HCT116 (cell line): ENCODE results near the gene EHMT1. TPM values are rescaled to one million over a fixed set of nuclear protein-coding genes. Genes with fewer than 3 reads are reported as not detected.

Experiments
- ATAC-seq: fragments of 200-7000 bp; cut with Tn5 transposase; 2 replicates; pipeline ENCODE4 v1.9.1; 2020; ENCODE audit warnings: mild to moderate bottlenecking, moderate library complexity
- BruUV-seq: library from RNA; stranded (reverse); fragments of 400-500 nt; replicated peaks from 2 replicates; lab custom pipeline; 2021; lab: Mats Ljungman, UMichigan
- CTCF ChIA-PET: fragments of 300-600 bp; sonication (Branson Sonifier 250); formaldehyde crosslinking; loops from one replicate; lab custom pipeline; 2021; ENCODE audit warnings: antibody characterized with exemption; lab: Charles Lee
- POLR2A ChIA-PET: fragments of 300-600, 350-600 bp; sonication (Branson Sonifier 250); formaldehyde crosslinking; loops from one replicate; lab custom pipeline; 2021; ENCODE audit warnings: antibody characterized with exemption; lab: Charles Lee
- RAD21 ChIA-PET, 2 experiments: fragments of 300-600 bp; sonication (Branson Sonifier 250); formaldehyde crosslinking; loops; one replicate each; lab custom pipeline; 2023; ENCODE audit warnings: low total read pairs in 2 of 2; ENCODE audit not compliant: uncharacterized antibody in 2 of 2, unreplicated experiment in 2 of 2, low non-redundant PET in 1 of 2; lab: Charles Lee
- DNase-seq: peaks from one replicate; pipeline ENCODE4 v3.0.0-alpha.2; 2010; ENCODE audit warnings: low read depth, low spot score
- H2AFZ ChIP-seq: fragments of 200-600 bp; shearing (Covaris generic), sonication (generic); 2 replicates; pipeline ENCODE4 v1.6.1; 2017; ENCODE audit warnings: low read depth, mixed run types, mixed read lengths, antibody characterized with exemption, low read length; ENCODE audit not compliant: poor library complexity, severe bottlenecking
- H3K27ac ChIP-seq: 2 replicates; pipeline ENCODE4 v1.5.1; 2012; ENCODE audit warnings: low read depth, low read length
- H3K27me3 ChIP-seq: fragments of 200-600 bp; sonication (generic); 2 replicates; pipeline ENCODE4 v1.6.1; 2016; ENCODE audit warnings: mixed run types, low read length, mixed read lengths; ENCODE audit not compliant: insufficient read depth
- H3K36me3 ChIP-seq, 2 experiments: fragments of 200-500 bp in 1 of 2; fragments of 200-600 bp in 1 of 2; sonication (Bioruptor generic) in 1 of 2; sonication (generic) in 1 of 2; 2 replicates each; pipeline versions ENCODE4 v1.5.1 to v1.6.1; 2014 to 2016; ENCODE audit warnings: low read length in 2 of 2, inconsistent platforms in 1 of 2, mixed read lengths in 1 of 2, mixed run types in 1 of 2; ENCODE audit not compliant: insufficient read depth in 2 of 2, control insufficient read depth in 1 of 2
- H3K4me1 ChIP-seq, 2 experiments: fragments of 200-600 bp in 1 of 2; sonication (generic) in 1 of 2; 2 replicates each; pipeline versions ENCODE4 v1.5.1 to v1.6.1; 2012 to 2017; ENCODE audit warnings: low read length in 2 of 2, inconsistent platforms in 1 of 2, mild to moderate bottlenecking in 1 of 2, mixed read lengths in 1 of 2, mixed run types in 1 of 2, moderate library complexity in 1 of 2; ENCODE audit not compliant: insufficient read depth in 2 of 2, control insufficient read depth in 1 of 2
- H3K4me2 ChIP-seq: fragments of 200-600 bp; sonication (generic); 2 replicates; pipeline ENCODE4 v1.6.1; 2017; ENCODE audit warnings: mixed run types, low read length, mixed read lengths
- H3K4me3 ChIP-seq, 2 experiments: fragments of 200-600 bp in 1 of 2; sonication (generic) in 1 of 2; replicated peaks in 1 of 2; 2 replicates each; pipeline ENCODE4 v1.5.1; 2011 to 2016; ENCODE audit warnings: low read length in 2 of 2, control low read depth in 1 of 2, low read depth in 1 of 2, mild to moderate bottlenecking in 1 of 2, mixed read lengths in 1 of 2, mixed run types in 1 of 2
- H3K79me2 ChIP-seq: fragments of 200-600 bp; sonication (generic); 2 replicates; pipeline ENCODE4 v1.6.1; 2017; ENCODE audit warnings: mild to moderate bottlenecking, mixed run types, low read length, moderate library complexity, mixed read lengths; ENCODE audit not compliant: insufficient read depth
- H3K9ac ChIP-seq: fragments of 200-600 bp; sonication (generic); 2 replicates; pipeline ENCODE4 v1.6.1; 2016; ENCODE audit warnings: low read length, mixed read lengths
- H3K9me2 ChIP-seq: fragments of 200-600 bp; sonication (generic), shearing (Covaris generic); 2 replicates; pipeline ENCODE4 v1.6.1; 2017; ENCODE audit warnings: mixed run types, mild to moderate bottlenecking, moderate library complexity; ENCODE audit not compliant: insufficient read depth
- H3K9me3 ChIP-seq, 2 experiments: fragments of 200-500 bp in 1 of 2; fragments of 200-600 bp in 1 of 2; sonication (Bioruptor generic) in 1 of 2; sonication (generic) in 1 of 2; 2 replicates each; pipeline ENCODE4 v1.6.1; 2014 to 2017; ENCODE audit warnings: low read length in 2 of 2, mixed read lengths in 2 of 2, inconsistent platforms in 1 of 2, low read depth in 1 of 2, mild to moderate bottlenecking in 1 of 2, mixed run types in 1 of 2, moderate library complexity in 1 of 2; ENCODE audit not compliant: control insufficient read depth in 1 of 2, insufficient read depth in 1 of 2
- H4K20me1 ChIP-seq: fragments of 200-600 bp; sonication (generic), shearing (Covaris generic); 2 replicates; pipeline ENCODE4 v1.6.1; 2017; ENCODE audit warnings: mixed run types, mild to moderate bottlenecking, moderate library complexity; ENCODE audit not compliant: insufficient read depth
- CBX3 ChIP-seq: IDR thresholded peaks from 2 replicates; pipeline ENCODE4 v1.6.1; 2012; ENCODE audit warnings: low read depth
- CTCF ChIP-seq, 3 experiments: fragments of 200-600 bp in 1 of 3; sonication (generic) in 1 of 3; IDR thresholded peaks in 2 of 3; conservative IDR thresholded peaks in 1 of 3; 2 replicates each; pipeline ENCODE4 v1.5.1; 2012 to 2017; ENCODE audit warnings: low read depth in 2 of 3, low read length in 2 of 3, antibody characterized with exemption in 1 of 3, borderline replicate concordance in 1 of 3, control low read depth in 1 of 3, mild to moderate bottlenecking in 1 of 3, mixed read lengths in 1 of 3, mixed run types in 1 of 3, moderate library complexity in 1 of 3; ENCODE audit not compliant: insufficient read depth in 1 of 3
- ELF1 ChIP-seq: IDR thresholded peaks from 2 replicates; pipeline ENCODE4 v1.6.1; 2012; ENCODE audit warnings: low read depth, borderline replicate concordance
- POLR2A ChIP-seq: IDR thresholded peaks from 2 replicates; pipeline ENCODE4 v1.7.0; 2011; ENCODE audit warnings: borderline replicate concordance; ENCODE audit not compliant: insufficient read depth, insufficient read length; ENCODE audit errors: extremely low read depth
- RAD21 ChIP-seq: IDR thresholded peaks from 2 replicates; pipeline ENCODE4 v1.6.1; 2012; ENCODE audit warnings: low read depth, mild to moderate bottlenecking
- SIN3A ChIP-seq: IDR thresholded peaks from 2 replicates; pipeline ENCODE4 v1.6.1; 2012; ENCODE audit warnings: low read depth
- SP1 ChIP-seq: IDR thresholded peaks from 2 replicates; pipeline ENCODE4 v1.6.1; 2012; ENCODE audit warnings: low read depth
- YY1 ChIP-seq: IDR thresholded peaks from 2 replicates; pipeline ENCODE4 v1.6.1; 2011; ENCODE audit warnings: low read length, low read depth, moderate library complexity, mild to moderate bottlenecking; ENCODE audit not compliant: insufficient replicate concordance; ENCODE audit errors: extremely low read depth
- ZFX ChIP-seq: fragments of 450-650 bp; IDR thresholded peaks from 2 replicates; pipeline ENCODE4 v1.6.1; 2017
- intact Hi-C: fragments of 100-400 bp; cut with micrococcal nuclease; formaldehyde crosslinking; loops from 2 replicates; pipeline ENCODE4 v1.10.0; 2022
- total RNA-seq: library from RNA; stranded (reverse); gene quantifications from one replicate; pipeline ENCODE4 v1.2.1, GENCODE V29; 2021; ENCODE audit not compliant: unreplicated experiment
- TF ChIP-seq, protein P1 (sequence below): IDR thresholded peaks from 2 replicates; pipeline ENCODE4 v1.6.1; 2012; ENCODE audit warnings: low read depth

EHMT1 gene
- total RNA-seq, 1 experiment from 2014 or later, result 86.1 TPM

DNA sequence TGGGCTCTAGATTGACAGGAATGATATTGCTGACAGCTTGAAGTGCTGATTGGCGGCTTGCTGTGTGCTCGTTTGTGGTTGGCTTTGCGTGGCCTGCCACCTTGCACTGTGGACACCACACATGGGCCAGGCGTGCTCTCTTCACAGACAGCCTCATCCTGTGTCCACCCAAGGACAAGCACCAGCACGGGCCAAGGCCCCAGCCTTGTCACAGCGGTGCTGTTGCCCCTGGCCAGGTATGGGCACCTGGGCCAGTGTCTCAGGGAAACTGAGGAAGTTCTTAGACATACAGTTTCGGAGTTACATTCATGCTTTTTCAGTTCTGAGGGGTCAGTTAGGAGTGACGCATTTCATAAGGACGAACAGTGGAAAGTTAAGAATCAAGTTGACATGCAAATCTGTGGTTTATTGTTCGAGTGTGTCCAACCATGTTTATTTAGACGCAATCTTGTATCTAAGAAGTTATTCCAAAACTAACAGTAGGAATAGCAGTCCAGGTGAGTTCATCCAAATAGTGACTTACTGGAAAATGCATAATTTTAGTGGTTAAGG lies 125.9 kb downstream of the EHMT1 start:
- ATAC-seq (no peak), DNase-seq (no peak)
- H3K4me2 ChIP-seq, result no peak overlapping the region
- H3K79me2 ChIP-seq, result peaks cover 25% of the 10 kb centered on the region; the same call in 1 of the 2 replicates
- no peaks in the 10 kb centered on the region for H3K27me3 ChIP-seq
- TF ChIP-seq CBX3 (no peak), POLR2A (no peak), SP1 (no peak), CTCF (IDR thresholded peaks at IDR 0.05 in 2 of 3, conservative IDR thresholded peaks at IDR 0.05 in 1 of 3; ENCODE audit: borderline replicate concordance in 1 of 3, insufficient read depth in 1 of 3, low read depth in 2 of 3, low read length in 2 of 3) (no peak), RAD21 (no peak), YY1 (no peak), SIN3A (no peak), ZFX (no peak), ELF1 (no peak)
- TF ChIP-seq, protein P1, sequence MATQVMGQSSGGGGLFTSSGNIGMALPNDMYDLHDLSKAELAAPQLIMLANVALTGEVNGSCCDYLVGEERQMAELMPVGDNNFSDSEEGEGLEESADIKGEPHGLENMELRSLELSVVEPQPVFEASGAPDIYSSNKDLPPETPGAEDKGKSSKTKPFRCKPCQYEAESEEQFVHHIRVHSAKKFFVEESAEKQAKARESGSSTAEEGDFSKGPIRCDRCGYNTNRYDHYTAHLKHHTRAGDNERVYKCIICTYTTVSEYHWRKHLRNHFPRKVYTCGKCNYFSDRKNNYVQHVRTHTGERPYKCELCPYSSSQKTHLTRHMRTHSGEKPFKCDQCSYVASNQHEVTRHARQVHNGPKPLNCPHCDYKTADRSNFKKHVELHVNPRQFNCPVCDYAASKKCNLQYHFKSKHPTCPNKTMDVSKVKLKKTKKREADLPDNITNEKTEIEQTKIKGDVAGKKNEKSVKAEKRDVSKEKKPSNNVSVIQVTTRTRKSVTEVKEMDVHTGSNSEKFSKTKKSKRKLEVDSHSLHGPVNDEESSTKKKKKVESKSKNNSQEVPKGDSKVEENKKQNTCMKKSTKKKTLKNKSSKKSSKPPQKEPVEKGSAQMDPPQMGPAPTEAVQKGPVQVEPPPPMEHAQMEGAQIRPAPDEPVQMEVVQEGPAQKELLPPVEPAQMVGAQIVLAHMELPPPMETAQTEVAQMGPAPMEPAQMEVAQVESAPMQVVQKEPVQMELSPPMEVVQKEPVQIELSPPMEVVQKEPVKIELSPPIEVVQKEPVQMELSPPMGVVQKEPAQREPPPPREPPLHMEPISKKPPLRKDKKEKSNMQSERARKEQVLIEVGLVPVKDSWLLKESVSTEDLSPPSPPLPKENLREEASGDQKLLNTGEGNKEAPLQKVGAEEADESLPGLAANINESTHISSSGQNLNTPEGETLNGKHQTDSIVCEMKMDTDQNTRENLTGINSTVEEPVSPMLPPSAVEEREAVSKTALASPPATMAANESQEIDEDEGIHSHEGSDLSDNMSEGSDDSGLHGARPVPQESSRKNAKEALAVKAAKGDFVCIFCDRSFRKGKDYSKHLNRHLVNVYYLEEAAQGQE, result no peak
- H3K9ac ChIP-seq, result no peak overlapping the region
- no peak overlapping the region for H3K27ac ChIP-seq
- BruUV-seq, result no TSS peak
- ChIA-PET CTCF (interaction anchor here (1.0 kb wide), 1 partner anchor 72 kb away, joined by 3 read pairs; no protein-coding TSS in a partner anchor), RAD21 (no interaction called here), POLR2A (no interaction called here)
- H3K4me1 ChIP-seq, result peaks cover 5 to 13% of the 10 kb centered on the region in 2 experiments; a peak in 3 of 4 replicates
- no peaks in the 10 kb centered on the region for H3K9me2 ChIP-seq
- H3K36me3 ChIP-seq, result peaks cover 16 to 17% of the 10 kb centered on the region in 2 experiments; a peak in 3 of 4 replicates
- intact Hi-C loops, result no loop called here
- no peak overlapping the region for H2AFZ ChIP-seq
- H3K4me3 ChIP-seq, result no peak overlapping the region
- no peaks in the 10 kb centered on the region for H3K9me3 ChIP-seq
- 0 out of 2 replicates have a peak, but pooled peaks cover 4% of the 10 kb centered on the region for H4K20me1 ChIP-seq
